ENCODE measurements around the gene FANCD2. TPM values are rescaled to one million over a fixed set of nuclear protein-coding genes. Genes with fewer than 3 reads are reported as not detected.

The FANCD2 gene
- total RNA-seq: 71.4 and 73.8 TPM in 2 replicates

DNA sequence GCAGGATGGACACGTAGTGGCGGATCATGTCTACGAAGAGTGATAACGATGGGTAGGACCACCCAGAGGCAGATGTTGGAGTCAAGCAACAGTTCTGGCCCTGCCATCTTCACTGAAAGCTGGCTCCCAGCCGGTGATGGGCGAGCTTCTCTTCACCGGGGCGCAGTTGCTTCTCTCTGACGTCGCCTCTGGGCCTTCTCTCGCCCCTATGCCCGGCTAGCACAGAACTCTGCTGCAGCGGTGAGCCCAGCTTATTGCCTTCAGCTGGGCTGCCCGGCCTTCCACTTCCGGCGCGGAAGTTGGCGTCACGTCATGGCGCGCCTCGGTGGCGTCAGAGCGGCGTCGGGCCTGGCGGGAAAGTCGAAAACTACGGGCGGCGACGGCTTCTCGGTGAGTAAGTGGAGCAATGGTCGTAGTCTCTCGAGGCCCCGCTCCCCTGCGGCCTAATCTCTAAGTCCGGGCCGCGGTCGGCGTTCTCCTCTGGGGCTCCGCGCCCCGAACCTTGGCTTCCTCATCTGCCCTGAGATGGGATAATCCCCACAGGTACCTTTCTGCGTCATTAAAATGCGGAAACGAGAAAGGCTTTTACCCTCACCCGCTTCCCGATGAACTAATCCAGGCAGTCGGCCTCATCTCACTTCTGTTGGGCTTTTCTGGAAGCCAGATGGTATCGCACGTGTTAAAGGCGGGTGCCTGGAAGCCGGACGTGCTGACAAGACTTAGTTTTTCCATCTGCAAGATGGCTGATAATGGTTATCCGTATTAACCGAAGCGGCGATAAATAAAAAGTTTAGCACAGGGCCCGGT lies at the start of gene FANCD2:
FANCD2 (plus strand) TSS at position 354 of the 807 bp plus-strand sequence. CDS start 2,221 bp downstream, outside the sequence.
- Mint-ChIP-seq H3K36me3 (ENCODE audit: low read depth) (peaks cover 34% of the 10 kb centered on the region), H3K27me3 (no peaks in the 10 kb centered on the region), H3K27ac (peak within 1 kb of the TSS; percentile 98), H3K9me3 (no peaks in the 10 kb centered on the region), H3K4me3 (peak within 1 kb of the TSS; percentile 93), H3K4me1 (peaks cover 18% of the 10 kb centered on the region)
- peak; percentile 99 for DNase-seq
- intact Hi-C loops (cut with micrococcal nuclease): loop anchor here (1.0 to 10.0 kb wide), 8 partner anchors 15 to 295 kb away; partner anchors contain the start of genes CRELD1, EMC3, RPUSD3 and SEC13

DNA sequence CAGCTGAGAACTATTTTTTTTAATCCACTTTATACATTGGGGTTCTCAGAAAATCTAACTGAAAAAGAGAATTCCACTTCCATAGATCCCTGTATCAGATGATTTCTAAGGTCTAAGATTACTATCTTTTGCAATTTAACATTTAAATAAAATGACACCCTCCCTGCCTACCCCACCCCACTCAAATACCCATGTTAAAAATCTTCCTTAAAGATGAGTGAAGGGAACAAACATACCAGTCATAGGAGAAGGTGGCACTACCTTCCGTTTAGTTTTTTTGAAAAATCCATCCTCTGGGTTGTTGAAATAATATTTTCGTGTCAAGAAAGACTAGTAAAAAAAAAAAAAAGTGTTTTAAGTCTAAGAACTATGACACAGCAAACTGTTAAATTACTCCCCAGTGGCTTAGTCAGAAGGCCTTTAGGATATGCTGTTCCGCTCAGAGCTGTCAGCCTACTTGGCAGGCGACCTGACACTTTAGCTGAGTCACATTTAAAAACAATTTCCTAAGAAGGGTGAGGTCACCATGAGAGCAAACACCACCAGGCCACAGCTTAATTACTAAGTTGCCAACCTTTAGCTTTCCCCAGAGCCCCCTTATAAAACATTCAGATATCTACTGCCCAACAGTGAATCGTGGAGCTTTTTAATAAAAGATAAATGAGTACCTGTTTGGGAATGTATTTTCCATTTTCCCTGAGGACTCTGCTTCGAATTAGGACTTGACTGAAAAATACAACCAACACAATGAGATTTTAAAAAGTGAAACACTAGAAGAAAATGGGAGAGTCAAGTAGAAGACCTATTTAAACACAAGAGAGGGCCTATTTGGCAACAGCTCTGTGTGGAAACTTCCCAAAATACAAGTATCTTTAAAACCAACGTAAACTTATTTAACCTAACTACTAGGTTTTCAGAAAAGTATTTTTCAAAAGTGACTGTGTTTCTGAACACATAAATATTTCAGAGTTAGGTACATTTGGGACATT lies 49.2 kb upstream of the FANCD2 start:
- intact Hi-C loops (cut with micrococcal nuclease): no loop called here
- no peak for DNase-seq
- no peak overlapping the region for H3K4me3 Mint-ChIP-seq
- no peaks in the 10 kb centered on the region for H3K27me3 Mint-ChIP-seq
- no peaks in the 10 kb centered on the region for H3K9me3 Mint-ChIP-seq
- H3K27ac Mint-ChIP-seq: peak overlapping the region; percentile 75
- peaks cover 41% of the 10 kb centered on the region for H3K36me3 Mint-ChIP-seq (ENCODE audit: low read depth)
- peaks cover 20% of the 10 kb centered on the region for H3K4me1 Mint-ChIP-seq

DNA sequence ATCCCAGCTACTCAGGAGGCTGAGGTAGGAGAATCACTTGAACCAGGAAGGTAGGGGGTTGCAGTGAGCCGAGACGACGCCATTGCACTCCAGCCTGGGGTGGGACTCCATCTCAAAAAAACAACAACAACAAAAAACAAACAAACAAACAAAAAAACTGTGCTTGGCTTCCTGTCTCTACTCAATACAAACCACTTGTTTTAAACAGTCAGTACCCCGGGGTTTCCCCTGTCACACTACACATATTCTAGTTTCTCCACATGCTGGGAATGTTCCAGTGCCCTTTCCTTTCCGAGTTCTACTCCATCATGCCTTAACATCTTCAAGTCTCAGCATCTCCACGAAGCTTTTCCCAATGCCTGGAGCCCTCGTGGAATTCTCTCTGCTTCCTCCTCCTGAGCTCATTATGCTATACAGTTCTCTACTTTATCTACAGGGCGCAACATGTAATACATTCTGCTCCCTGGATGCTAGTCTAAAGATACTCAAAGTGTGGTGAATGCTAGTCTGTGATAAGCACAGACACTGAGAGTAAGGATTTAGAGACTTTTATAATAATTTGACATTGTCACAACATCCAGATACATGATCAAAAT lies 47.4 kb upstream of the FANCD2 start:
- Mint-ChIP-seq H3K27ac (peak overlapping the region; percentile 70), H3K4me1 (peaks cover 22% of the 10 kb centered on the region), H3K4me3 (no peak overlapping the region), H3K36me3 (ENCODE audit: low read depth) (peaks cover 37% of the 10 kb centered on the region), H3K9me3 (no peaks in the 10 kb centered on the region), H3K27me3 (no peaks in the 10 kb centered on the region)
- no peak for DNase-seq
- intact Hi-C loops (cut with micrococcal nuclease): no loop called here

DNA sequence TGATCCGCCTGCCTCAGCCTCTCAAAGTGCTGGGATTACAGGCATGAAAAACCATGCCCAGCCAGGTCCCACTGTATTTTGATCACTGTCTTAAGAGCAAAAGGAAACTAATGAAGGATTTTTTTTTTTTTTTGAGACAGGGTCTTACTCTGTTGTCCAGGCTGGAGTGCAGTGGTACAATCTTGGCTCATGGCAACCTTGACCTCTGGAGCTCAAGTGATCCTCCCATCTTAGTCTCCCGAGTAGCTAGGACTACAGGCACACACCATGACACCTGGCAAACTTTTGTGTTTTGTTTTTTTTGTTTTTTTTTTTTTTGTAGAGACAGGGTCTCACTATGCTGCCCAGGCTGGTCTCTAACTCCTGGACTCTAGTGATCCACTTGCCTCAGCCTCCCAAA lies 46.0 kb upstream of the FANCD2 start:
- Mint-ChIP-seq H3K27ac (no peak overlapping the region), H3K4me3 (no peak overlapping the region), H3K4me1 (peaks cover 22% of the 10 kb centered on the region), H3K36me3 (ENCODE audit: low read depth) (peaks cover 28% of the 10 kb centered on the region), H3K9me3 (no peaks in the 10 kb centered on the region), H3K27me3 (no peaks in the 10 kb centered on the region)
- DNase-seq: no peak
- intact Hi-C loops (cut with micrococcal nuclease): loop anchor here (10.0 kb wide), 1 partner anchor 245 kb away; no protein-coding TSS in a partner anchor

- H3K27ac Mint-ChIP-seq: peak overlapping the region; percentile 99
- H3K4me1 Mint-ChIP-seq: peaks cover 31% of the 10 kb centered on the region
- intact Hi-C loops (cut with micrococcal nuclease): loop anchor here (1.0 to 10.0 kb wide), 2 partner anchors 40 to 239 kb away; partner anchors contain the start of gene FANCD2
- no peaks in the 10 kb centered on the region for H3K9me3 Mint-ChIP-seq
- no peaks in the 10 kb centered on the region for H3K27me3 Mint-ChIP-seq
- H3K36me3 Mint-ChIP-seq (ENCODE audit: low read depth): peaks cover 28% of the 10 kb centered on the region
- DNase-seq: no peak
- H3K4me3 Mint-ChIP-seq: peak overlapping the region; percentile 97
Measured at GRCh38 chr3:9986230-9986725, 40.0 kb upstream of the FANCD2 start.

DNA sequence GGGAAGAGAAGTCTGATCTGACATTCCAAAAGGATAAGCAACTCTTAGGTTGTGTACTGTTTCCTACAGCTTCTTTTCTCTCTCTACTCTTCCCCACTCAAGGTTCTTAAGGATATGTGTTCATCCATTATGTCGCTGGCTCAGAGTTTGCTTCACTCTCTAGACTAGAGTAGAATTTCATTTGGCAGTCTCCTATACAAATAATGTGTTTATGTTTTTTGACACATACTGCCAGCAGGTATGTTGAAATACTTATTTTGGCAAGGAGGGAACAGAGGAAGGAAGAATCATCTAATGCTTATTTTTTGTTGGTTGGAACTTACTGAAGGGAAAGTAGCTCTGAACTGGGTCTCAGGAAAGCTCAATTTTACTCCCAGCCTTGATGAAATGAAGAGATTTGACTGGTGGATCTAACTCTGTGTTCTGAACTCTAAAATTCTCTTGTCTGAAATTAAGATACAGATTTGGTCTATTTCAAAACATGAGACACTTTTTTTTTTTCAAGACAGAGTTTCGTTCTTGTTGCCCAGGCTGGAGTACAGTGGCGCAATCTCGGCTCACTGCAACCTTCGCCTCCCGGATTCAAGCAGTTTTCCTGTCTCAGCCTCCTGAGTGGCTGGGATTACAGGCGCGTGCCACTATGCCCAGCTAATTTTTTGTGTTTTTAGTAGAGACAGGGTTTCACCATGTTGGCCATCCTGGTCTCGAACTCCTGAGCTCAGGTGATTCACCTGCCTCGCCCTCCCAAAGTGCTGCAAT lies 32.0 kb upstream of the FANCD2 start:
- Mint-ChIP-seq H3K9me3 (no peaks in the 10 kb centered on the region), H3K36me3 (ENCODE audit: low read depth) (peaks cover 37% of the 10 kb centered on the region), H3K27me3 (no peaks in the 10 kb centered on the region), H3K4me1 (peaks cover 6% of the 10 kb centered on the region), H3K4me3 (no peak overlapping the region), H3K27ac (no peak overlapping the region)
- DNase-seq: no peak
- intact Hi-C loops (cut with micrococcal nuclease): no loop called here

GRCh38 chr3:10000686-10001085 lies 25.6 kb upstream of the FANCD2 start:
- Mint-ChIP-seq H3K9me3 (no peaks in the 10 kb centered on the region), H3K27me3 (no peaks in the 10 kb centered on the region), H3K4me1 (peaks cover 2% of the 10 kb centered on the region), H3K36me3 (ENCODE audit: low read depth) (peaks cover 46% of the 10 kb centered on the region), H3K4me3 (no peak overlapping the region), H3K27ac (peak overlapping the region; percentile 20)
- intact Hi-C loops (cut with micrococcal nuclease): no loop called here
- DNase-seq: no peak

DNA sequence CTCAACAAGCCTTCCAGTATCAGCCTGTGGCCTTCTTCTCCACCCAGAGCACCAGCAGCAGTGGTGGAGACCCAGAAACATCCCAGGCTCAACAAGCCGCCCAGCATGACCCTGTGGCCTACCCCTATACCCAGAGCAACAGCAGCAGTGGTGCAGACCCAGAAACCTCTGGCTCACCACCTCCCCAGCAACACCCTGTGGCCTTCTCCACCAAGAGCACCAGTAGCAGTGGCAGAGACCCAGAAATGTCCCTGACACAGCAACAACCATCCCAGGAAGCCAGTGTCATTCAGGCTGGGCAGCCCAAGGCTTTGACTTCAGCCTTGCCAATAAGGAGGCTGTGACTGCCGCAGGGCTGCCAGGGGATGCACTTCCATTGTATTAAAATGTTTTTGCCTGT lies 23.3 kb upstream of the FANCD2 start:
- peaks cover 4% of the 10 kb centered on the region for H3K4me1 Mint-ChIP-seq
- no peak for DNase-seq
- intact Hi-C loops (cut with micrococcal nuclease): no loop called here
- no peaks in the 10 kb centered on the region for H3K27me3 Mint-ChIP-seq
- peaks cover 36% of the 10 kb centered on the region for H3K36me3 Mint-ChIP-seq (ENCODE audit: low read depth)
- H3K27ac Mint-ChIP-seq: no peak overlapping the region
- no peaks in the 10 kb centered on the region for H3K9me3 Mint-ChIP-seq
- no peak overlapping the region for H3K4me3 Mint-ChIP-seq

- Mint-ChIP-seq H3K27ac (no peak overlapping the region), H3K9me3 (no peaks in the 10 kb centered on the region), H3K4me1 (peaks cover 12% of the 10 kb centered on the region), H3K27me3 (no peaks in the 10 kb centered on the region), H3K36me3 (ENCODE audit: low read depth) (peaks cover 26% of the 10 kb centered on the region), H3K4me3 (no peak overlapping the region)
- DNase-seq: no peak
- intact Hi-C loops (cut with micrococcal nuclease): no loop called here
Measured at GRCh38 chr3:10004506-10004905, 21.7 kb upstream of the FANCD2 start.

DNA sequence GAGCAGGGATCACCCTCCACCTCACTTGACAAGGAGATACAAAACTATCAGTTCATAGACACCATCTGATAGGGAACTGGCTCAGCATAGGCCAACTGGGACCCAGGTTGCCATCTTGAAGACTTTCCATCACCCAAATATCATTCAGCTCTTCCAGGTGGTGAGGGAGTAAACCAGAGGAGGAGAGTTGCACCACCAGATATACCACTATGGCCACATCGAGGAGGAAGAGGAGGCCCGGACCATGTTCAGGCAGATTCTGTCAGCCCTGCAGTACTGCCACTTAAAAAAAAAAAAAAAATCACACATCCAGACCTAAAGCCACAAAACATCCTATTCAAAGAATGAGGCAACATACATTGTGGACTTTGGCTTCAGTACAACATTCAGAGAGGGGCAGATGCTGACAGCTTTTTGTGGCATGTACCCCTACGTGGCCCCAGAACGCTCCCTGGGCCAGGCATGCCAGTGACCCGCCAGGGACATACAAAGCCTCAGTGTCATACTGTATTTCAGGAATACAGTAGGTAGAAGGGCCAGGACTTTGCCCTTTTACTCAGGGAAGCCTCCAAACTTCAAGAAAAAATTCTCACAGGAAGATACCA lies 21.2 kb upstream of the FANCD2 start:
- intact Hi-C loops (cut with micrococcal nuclease): no loop called here
- no peaks in the 10 kb centered on the region for H3K9me3 Mint-ChIP-seq
- DNase-seq: no peak
- no peaks in the 10 kb centered on the region for H3K27me3 Mint-ChIP-seq
- peaks cover 21% of the 10 kb centered on the region for H3K36me3 Mint-ChIP-seq (ENCODE audit: low read depth)
- peaks cover 14% of the 10 kb centered on the region for H3K4me1 Mint-ChIP-seq
- no peak overlapping the region for H3K27ac Mint-ChIP-seq
- no peak overlapping the region for H3K4me3 Mint-ChIP-seq

DNA sequence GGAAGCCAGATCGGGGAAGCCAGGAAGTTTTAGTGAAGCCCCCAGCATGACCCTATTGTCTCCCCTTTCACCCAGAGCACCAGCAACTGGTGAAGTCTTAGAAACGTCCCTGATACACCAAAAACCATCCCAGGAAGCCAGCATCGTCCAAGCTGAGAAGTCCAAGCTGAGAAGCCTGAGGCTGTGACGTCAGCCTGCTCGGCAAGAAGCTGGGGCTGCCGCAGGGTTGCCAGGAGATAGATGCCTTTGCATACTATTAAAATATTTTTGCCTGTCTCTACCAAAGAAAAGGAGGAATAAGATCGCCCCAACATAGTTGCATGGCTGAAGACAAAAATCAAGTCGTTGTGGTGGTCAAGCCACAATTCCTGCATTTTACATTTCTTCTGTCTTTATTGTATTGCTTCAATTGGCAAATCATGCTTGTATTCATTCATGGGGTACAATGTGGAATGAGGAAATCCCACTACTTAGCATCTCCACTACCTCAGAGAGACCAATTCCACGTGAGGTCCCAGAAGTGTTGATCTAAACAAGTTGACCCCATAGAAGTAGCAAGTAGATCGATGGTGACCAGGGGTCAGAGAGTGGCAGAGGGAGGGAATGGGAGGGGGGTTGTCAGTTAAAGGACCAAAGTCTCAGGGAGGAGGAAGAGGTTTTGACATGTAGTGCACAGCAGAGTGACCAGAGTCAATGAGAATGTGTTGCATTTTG lies 20.0 kb upstream of the FANCD2 start:
- Mint-ChIP-seq H3K36me3 (ENCODE audit: low read depth) (peaks cover 12% of the 10 kb centered on the region), H3K27ac (no peak overlapping the region), H3K4me1 (peaks cover 19% of the 10 kb centered on the region), H3K4me3 (no peak overlapping the region), H3K27me3 (peaks cover 2% of the 10 kb centered on the region), H3K9me3 (no peaks in the 10 kb centered on the region)
- DNase-seq: no peak
- intact Hi-C loops (cut with micrococcal nuclease): no loop called here

DNA sequence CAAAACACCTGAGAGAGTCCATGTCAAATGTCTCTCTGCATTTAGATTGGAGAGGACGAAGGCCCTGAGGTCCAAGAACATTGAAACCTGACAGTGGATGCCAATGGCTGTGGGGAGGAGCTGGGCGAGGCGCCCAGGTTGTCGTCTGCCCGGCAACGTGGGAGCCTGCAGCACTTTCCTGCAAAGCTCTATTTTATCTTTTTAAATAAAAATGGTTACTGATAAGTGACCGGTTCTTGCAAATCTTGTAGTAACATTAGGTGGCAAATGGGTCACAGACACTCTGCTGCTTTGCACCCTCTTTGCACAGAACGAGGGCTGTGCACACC lies 19.5 kb upstream of the FANCD2 start:
- peaks cover 19% of the 10 kb centered on the region for H3K4me1 Mint-ChIP-seq
- H3K4me3 Mint-ChIP-seq: no peak overlapping the region
- DNase-seq: no peak
- no peak overlapping the region for H3K27ac Mint-ChIP-seq
- H3K9me3 Mint-ChIP-seq: no peaks in the 10 kb centered on the region
- peaks cover 2% of the 10 kb centered on the region for H3K27me3 Mint-ChIP-seq
- peaks cover 8% of the 10 kb centered on the region for H3K36me3 Mint-ChIP-seq (ENCODE audit: low read depth)
- intact Hi-C loops (cut with micrococcal nuclease): no loop called here
